WTC11 (cell line): Measurements from ENCODE around the gene LDB2. TPM values are rescaled to one million over a fixed set of nuclear protein-coding genes. Genes with fewer than 3 reads are reported as not detected.

ENCODE experiments used
- ATAC-seq: fragments of 200-7000 bp; cut with Tn5 transposase; 2 replicates; pipeline ENCODE4 v1.10.0; 2021; ENCODE audit warnings: mild to moderate bottlenecking, moderate library complexity
- CTCF ChIA-PET: fragments of 300-600 bp; sonication (Branson Sonifier 250); formaldehyde crosslinking; loops from one replicate; lab custom pipeline; 2021; ENCODE audit warnings: antibody characterized with exemption; lab: Charles Lee
- POLR2A ChIA-PET: fragments of 350-600 bp; sonication (Branson Sonifier 250); formaldehyde crosslinking; loops from one replicate; lab custom pipeline; 2021; ENCODE audit warnings: antibody characterized with exemption; lab: Charles Lee
- DNase-seq: peaks from one replicate; pipeline ENCODE4 v3.0.0; 2021; ENCODE audit warnings: low spot score
- H3K27ac Mint-ChIP-seq: 2 replicates; pipeline ENCODE4 v1.8.0; 2021; ENCODE audit warnings: mixed read lengths
- H3K27me3 Mint-ChIP-seq: 2 replicates; pipeline ENCODE4 v1.8.0; 2021; ENCODE audit warnings: low read depth, mild to moderate bottlenecking, moderate library complexity, mixed read lengths
- H3K36me3 Mint-ChIP-seq: 2 replicates; pipeline ENCODE4 v1.8.0; 2021; ENCODE audit warnings: mixed read lengths
- H3K4me1 Mint-ChIP-seq: 2 replicates; pipeline ENCODE4 v1.8.0; 2022; ENCODE audit warnings: mixed read lengths
- H3K4me3 Mint-ChIP-seq: 2 replicates; pipeline ENCODE4 v1.8.0; 2021; ENCODE audit warnings: mild to moderate bottlenecking, moderate library complexity, mixed read lengths
- H3K9me3 Mint-ChIP-seq: 2 replicates; pipeline ENCODE4 v1.8.0; 2021; ENCODE audit warnings: mixed read lengths
- ESRRA ChIP-seq: sonication (generic); formaldehyde crosslinking; IDR thresholded peaks from 2 replicates; pipeline ENCODE4 v1.8.1; 2022; ENCODE audit warnings: mild to moderate bottlenecking, missing genetic modification reagents, borderline replicate concordance
- FOXJ3 ChIP-seq: sonication (generic); formaldehyde crosslinking; IDR thresholded peaks from 2 replicates; pipeline ENCODE4 v1.9.0; 2021; ENCODE audit warnings: missing genetic modification reagents, mild to moderate bottlenecking, borderline replicate concordance
- GABPB1 ChIP-seq: sonication (generic); formaldehyde crosslinking; IDR thresholded peaks from 2 replicates; pipeline ENCODE4 v1.8.1; 2023; ENCODE audit warnings: mild to moderate bottlenecking, missing genetic modification reagents
- JAZF1 ChIP-seq: fragments of 250-450 bp; sonication (Bioruptor Pico); IDR thresholded peaks from 2 replicates; pipeline ENCODE4 v1.9.0; 2021; ENCODE audit warnings: moderate library complexity, mild to moderate bottlenecking, inconsistent platforms
- JUN ChIP-seq: sonication (generic); formaldehyde crosslinking; IDR thresholded peaks from 2 replicates; pipeline ENCODE4 v1.8.0; 2023; ENCODE audit warnings: mild to moderate bottlenecking, missing genetic modification reagents
- NFYB ChIP-seq: sonication (generic); formaldehyde crosslinking; conservative IDR thresholded peaks from 2 replicates; pipeline ENCODE4 v1.8.0; 2022; ENCODE audit warnings: low read depth, missing genetic modification reagents
- NR1H2 ChIP-seq: sonication (generic); formaldehyde crosslinking; IDR thresholded peaks from 2 replicates; pipeline ENCODE4 v1.9.0; 2021; ENCODE audit warnings: mild to moderate bottlenecking, moderate library complexity, missing genetic modification reagents
- PRRX2 ChIP-seq: fragments of 250-450 bp; sonication (Bioruptor Pico); IDR thresholded peaks from 2 replicates; pipeline ENCODE4 v1.8.0; 2021; ENCODE audit warnings: mild to moderate bottlenecking
- RELA ChIP-seq: sonication (generic); formaldehyde crosslinking; IDR thresholded peaks from 2 replicates; pipeline ENCODE4 v1.8.1; 2022; ENCODE audit warnings: missing genetic modification reagents, mild to moderate bottlenecking, borderline replicate concordance
- SMAD3 ChIP-seq: sonication (generic); formaldehyde crosslinking; IDR thresholded peaks from 2 replicates; pipeline ENCODE4 v1.8.0; 2022; ENCODE audit warnings: missing genetic modification reagents, mild to moderate bottlenecking, borderline replicate concordance
- SOX15 ChIP-seq: fragments of 250-450 bp; sonication (Bioruptor Pico); IDR thresholded peaks from 2 replicates; pipeline ENCODE4 v1.9.0; 2021; ENCODE audit warnings: mild to moderate bottlenecking
- SP1 ChIP-seq: sonication (generic); formaldehyde crosslinking; conservative IDR thresholded peaks from 2 replicates; pipeline ENCODE4 v1.8.1; 2022; ENCODE audit warnings: missing genetic modification reagents
- ZNF317 ChIP-seq: sonication (generic); formaldehyde crosslinking; IDR thresholded peaks from 2 replicates; pipeline ENCODE4 v1.8.1; 2023; ENCODE audit warnings: low read depth, mild to moderate bottlenecking, moderate library complexity, missing genetic modification reagents, borderline replicate concordance
- ZNF396 ChIP-seq: fragments of 250-450 bp; sonication (Bioruptor Pico); IDR thresholded peaks from 2 replicates; pipeline ENCODE4 v1.8.0; 2021; ENCODE audit warnings: mild to moderate bottlenecking, moderate library complexity, borderline replicate concordance
- total RNA-seq: library from RNA; stranded (reverse); gene quantifications from 3 replicates; pipeline ENCODE4 v1.2.3, GENCODE V29; 2021
- TF ChIP-seq, protein P1 (sequence below): sonication (generic); formaldehyde crosslinking; IDR thresholded peaks from 2 replicates; pipeline ENCODE4 v1.8.1; 2022; ENCODE audit warnings: missing genetic modification reagents, borderline replicate concordance
- TF ChIP-seq, protein P2 (sequence below): sonication (generic); formaldehyde crosslinking; IDR thresholded peaks from 2 replicates; pipeline ENCODE4 v1.8.1; 2022; ENCODE audit warnings: mild to moderate bottlenecking, missing genetic modification reagents, moderate library complexity, borderline replicate concordance
- TF ChIP-seq, protein P3 (sequence below): fragments of 250-450 bp; sonication (Bioruptor Pico); IDR thresholded peaks from 2 replicates; pipeline ENCODE4 v1.9.0; 2021; ENCODE audit warnings: mild to moderate bottlenecking
- TF ChIP-seq, protein P4 (sequence below): fragments of 250-450 bp; sonication (Bioruptor Pico); IDR thresholded peaks from 2 replicates; pipeline ENCODE4 v2.1.2; 2022; ENCODE audit warnings: mild to moderate bottlenecking, moderate library complexity
- TF ChIP-seq, protein P5 (sequence below): sonication (generic); formaldehyde crosslinking; IDR thresholded peaks from 2 replicates; pipeline ENCODE4 v1.8.1; 2022; ENCODE audit warnings: mild to moderate bottlenecking, moderate library complexity, missing genetic modification reagents
- TF ChIP-seq, protein P6 (sequence below): fragments of 250-450 bp; sonication (Bioruptor Pico); IDR thresholded peaks from 2 replicates; pipeline ENCODE4 v1.9.0; 2021; ENCODE audit warnings: mild to moderate bottlenecking
- TF ChIP-seq, protein P7 (sequence below): sonication (generic); formaldehyde crosslinking; IDR thresholded peaks from 2 replicates; pipeline ENCODE4 v1.8.1; 2023; ENCODE audit warnings: mild to moderate bottlenecking, missing genetic modification reagents
- TF ChIP-seq, protein P8 (sequence below): sonication (generic); formaldehyde crosslinking; IDR thresholded peaks from 2 replicates; pipeline ENCODE4 v1.8.0; 2023; ENCODE audit warnings: mild to moderate bottlenecking, missing genetic modification reagents

Gene LDB2
- total RNA-seq, 1 experiment from 2014 or later, result 62.4 TPM

DNA sequence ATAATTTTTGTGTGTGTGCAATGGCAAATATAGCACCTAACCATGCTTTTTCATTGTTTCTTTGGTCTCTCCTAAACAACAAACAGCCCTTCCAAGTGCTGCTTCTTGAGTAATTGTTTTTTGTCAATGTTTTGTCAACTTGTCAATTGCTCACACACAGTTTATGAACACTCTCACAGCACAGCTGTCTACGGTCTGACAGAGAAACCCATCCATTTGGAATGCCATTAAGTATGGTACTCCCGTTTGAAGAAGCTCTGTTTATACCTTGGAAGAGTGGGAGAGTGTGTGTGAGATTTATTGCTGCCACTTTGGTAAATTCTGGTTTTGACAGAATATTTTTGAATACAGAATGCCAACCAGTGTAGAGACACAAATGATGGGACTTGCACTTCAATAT, 254.6 kb downstream of the LDB2 start (continued):
- no peak for TF ChIP-seq PRRX2 (CRISPR knock-in tag)
- TF ChIP-seq NR1H2 (CRISPR knock-in tag), result no peak
- TF ChIP-seq ZNF396 (CRISPR knock-in tag), result no peak
- no peak for TF ChIP-seq ESRRA
- TF ChIP-seq, protein P1, sequence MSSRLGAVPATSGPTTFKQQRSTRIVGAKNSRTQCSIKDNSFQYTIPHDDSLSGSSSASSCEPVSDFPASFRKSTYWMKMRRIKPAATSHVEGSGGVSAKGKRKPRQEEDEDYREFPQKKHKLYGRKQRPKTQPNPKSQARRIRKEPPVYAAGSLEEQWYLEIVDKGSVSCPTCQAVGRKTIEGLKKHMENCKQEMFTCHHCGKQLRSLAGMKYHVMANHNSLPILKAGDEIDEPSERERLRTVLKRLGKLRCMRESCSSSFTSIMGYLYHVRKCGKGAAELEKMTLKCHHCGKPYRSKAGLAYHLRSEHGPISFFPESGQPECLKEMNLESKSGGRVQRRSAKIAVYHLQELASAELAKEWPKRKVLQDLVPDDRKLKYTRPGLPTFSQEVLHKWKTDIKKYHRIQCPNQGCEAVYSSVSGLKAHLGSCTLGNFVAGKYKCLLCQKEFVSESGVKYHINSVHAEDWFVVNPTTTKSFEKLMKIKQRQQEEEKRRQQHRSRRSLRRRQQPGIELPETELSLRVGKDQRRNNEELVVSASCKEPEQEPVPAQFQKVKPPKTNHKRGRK (CRISPR knock-in tag), result no peak
- no peak for TF ChIP-seq JUN (CRISPR knock-in tag)
- TF ChIP-seq SP1 (CRISPR knock-in tag), result no peak
- TF ChIP-seq, protein P2, sequence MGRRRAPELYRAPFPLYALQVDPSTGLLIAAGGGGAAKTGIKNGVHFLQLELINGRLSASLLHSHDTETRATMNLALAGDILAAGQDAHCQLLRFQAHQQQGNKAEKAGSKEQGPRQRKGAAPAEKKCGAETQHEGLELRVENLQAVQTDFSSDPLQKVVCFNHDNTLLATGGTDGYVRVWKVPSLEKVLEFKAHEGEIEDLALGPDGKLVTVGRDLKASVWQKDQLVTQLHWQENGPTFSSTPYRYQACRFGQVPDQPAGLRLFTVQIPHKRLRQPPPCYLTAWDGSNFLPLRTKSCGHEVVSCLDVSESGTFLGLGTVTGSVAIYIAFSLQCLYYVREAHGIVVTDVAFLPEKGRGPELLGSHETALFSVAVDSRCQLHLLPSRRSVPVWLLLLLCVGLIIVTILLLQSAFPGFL (CRISPR knock-in tag), result no peak
- TF ChIP-seq, protein P3, sequence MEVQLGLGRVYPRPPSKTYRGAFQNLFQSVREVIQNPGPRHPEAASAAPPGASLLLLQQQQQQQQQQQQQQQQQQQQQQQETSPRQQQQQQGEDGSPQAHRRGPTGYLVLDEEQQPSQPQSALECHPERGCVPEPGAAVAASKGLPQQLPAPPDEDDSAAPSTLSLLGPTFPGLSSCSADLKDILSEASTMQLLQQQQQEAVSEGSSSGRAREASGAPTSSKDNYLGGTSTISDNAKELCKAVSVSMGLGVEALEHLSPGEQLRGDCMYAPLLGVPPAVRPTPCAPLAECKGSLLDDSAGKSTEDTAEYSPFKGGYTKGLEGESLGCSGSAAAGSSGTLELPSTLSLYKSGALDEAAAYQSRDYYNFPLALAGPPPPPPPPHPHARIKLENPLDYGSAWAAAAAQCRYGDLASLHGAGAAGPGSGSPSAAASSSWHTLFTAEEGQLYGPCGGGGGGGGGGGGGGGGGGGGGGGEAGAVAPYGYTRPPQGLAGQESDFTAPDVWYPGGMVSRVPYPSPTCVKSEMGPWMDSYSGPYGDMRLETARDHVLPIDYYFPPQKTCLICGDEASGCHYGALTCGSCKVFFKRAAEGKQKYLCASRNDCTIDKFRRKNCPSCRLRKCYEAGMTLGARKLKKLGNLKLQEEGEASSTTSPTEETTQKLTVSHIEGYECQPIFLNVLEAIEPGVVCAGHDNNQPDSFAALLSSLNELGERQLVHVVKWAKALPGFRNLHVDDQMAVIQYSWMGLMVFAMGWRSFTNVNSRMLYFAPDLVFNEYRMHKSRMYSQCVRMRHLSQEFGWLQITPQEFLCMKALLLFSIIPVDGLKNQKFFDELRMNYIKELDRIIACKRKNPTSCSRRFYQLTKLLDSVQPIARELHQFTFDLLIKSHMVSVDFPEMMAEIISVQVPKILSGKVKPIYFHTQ (CRISPR knock-in tag), result no peak
- TF ChIP-seq SMAD3, result no peak

DNA sequence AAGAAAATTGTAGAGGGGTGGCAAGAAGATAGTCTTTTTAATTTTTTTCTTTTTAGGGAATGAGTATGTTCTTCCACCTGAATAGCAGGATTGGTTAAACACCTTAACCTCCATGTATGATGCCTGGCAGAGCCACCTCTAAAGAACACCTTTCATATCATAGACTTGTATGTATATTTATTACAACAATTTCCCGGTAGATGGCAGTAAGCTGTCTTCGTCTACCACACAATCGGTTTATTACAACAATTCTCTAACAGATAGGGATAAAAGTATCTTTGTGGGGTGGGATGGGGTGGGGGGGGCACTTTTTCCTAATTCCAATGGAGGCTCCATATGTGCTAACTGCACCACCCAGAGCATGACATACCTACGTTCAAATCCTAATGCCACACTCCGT, 255.5 kb downstream of the LDB2 start:
- POLR2A ChIA-PET, result no interaction called here
- H3K27me3 Mint-ChIP-seq, result no peaks in the 10 kb centered on the region

DNA sequence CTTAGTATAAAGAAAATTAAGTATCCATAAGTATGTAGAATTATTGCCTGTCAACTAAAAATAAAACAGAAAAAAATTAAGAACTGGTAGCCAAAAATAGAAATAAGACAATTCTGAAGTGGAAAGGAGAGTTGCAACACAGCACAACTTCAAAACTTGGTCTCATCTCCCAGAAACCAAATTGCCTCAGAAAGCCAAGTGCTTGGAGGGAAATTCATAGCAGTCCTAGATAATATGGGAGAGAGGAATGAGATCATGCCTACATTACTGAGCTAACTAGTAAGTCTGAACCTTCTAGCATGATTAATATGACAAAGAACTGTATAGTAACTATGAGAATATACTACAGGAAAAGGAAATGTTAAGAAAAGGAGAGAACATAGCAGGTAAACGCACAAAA, 256.5 kb downstream of the LDB2 start:
- Mint-ChIP-seq H3K4me3 (no peak overlapping the region), H3K27me3 (no peaks in the 10 kb centered on the region), H3K4me1 (peaks cover 24% of the 10 kb centered on the region), H3K9me3 (no peaks in the 10 kb centered on the region), H3K27ac (no peak overlapping the region), H3K36me3 (no peaks in the 10 kb centered on the region)
- ATAC-seq (no peak), DNase-seq (no peak)
- POLR2A ChIA-PET, result no interaction called here
- CTCF ChIA-PET, result no interaction called here
- TF ChIP-seq JAZF1, result no peak
- no peak for TF ChIP-seq FOXJ3 (CRISPR knock-in tag)
- TF ChIP-seq RELA (CRISPR knock-in tag), result no peak
- no peak for TF ChIP-seq GABPB1 (CRISPR knock-in tag)
- TF ChIP-seq, protein P4, sequence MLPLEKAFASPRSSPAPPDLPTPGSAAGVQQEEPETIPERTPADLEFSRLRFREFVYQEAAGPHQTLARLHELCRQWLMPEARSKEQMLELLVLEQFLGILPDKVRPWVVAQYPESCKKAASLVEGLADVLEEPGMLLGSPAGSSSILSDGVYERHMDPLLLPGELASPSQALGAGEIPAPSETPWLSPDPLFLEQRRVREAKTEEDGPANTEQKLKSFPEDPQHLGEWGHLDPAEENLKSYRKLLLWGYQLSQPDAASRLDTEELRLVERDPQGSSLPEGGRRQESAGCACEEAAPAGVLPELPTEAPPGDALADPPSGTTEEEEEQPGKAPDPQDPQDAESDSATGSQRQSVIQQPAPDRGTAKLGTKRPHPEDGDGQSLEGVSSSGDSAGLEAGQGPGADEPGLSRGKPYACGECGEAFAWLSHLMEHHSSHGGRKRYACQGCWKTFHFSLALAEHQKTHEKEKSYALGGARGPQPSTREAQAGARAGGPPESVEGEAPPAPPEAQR (CRISPR knock-in tag), result no peak
- TF ChIP-seq ZNF317, result no peak
- TF ChIP-seq, protein P5, sequence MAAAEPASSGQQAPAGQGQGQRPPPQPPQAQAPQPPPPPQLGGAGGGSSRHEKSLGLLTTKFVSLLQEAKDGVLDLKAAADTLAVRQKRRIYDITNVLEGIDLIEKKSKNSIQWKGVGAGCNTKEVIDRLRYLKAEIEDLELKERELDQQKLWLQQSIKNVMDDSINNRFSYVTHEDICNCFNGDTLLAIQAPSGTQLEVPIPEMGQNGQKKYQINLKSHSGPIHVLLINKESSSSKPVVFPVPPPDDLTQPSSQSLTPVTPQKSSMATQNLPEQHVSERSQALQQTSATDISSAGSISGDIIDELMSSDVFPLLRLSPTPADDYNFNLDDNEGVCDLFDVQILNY (CRISPR knock-in tag), result no peak
- TF ChIP-seq NFYB (CRISPR knock-in tag), result no peak
- TF ChIP-seq, protein P6, sequence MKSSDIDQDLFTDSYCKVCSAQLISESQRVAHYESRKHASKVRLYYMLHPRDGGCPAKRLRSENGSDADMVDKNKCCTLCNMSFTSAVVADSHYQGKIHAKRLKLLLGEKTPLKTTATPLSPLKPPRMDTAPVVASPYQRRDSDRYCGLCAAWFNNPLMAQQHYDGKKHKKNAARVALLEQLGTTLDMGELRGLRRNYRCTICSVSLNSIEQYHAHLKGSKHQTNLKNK (CRISPR knock-in tag), result no peak
- TF ChIP-seq NR1H2 (CRISPR knock-in tag), result no peak
- TF ChIP-seq, protein P7, sequence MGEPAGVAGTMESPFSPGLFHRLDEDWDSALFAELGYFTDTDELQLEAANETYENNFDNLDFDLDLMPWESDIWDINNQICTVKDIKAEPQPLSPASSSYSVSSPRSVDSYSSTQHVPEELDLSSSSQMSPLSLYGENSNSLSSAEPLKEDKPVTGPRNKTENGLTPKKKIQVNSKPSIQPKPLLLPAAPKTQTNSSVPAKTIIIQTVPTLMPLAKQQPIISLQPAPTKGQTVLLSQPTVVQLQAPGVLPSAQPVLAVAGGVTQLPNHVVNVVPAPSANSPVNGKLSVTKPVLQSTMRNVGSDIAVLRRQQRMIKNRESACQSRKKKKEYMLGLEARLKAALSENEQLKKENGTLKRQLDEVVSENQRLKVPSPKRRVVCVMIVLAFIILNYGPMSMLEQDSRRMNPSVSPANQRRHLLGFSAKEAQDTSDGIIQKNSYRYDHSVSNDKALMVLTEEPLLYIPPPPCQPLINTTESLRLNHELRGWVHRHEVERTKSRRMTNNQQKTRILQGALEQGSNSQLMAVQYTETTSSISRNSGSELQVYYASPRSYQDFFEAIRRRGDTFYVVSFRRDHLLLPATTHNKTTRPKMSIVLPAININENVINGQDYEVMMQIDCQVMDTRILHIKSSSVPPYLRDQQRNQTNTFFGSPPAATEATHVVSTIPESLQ (CRISPR knock-in tag), result no peak
- TF ChIP-seq, protein P8, sequence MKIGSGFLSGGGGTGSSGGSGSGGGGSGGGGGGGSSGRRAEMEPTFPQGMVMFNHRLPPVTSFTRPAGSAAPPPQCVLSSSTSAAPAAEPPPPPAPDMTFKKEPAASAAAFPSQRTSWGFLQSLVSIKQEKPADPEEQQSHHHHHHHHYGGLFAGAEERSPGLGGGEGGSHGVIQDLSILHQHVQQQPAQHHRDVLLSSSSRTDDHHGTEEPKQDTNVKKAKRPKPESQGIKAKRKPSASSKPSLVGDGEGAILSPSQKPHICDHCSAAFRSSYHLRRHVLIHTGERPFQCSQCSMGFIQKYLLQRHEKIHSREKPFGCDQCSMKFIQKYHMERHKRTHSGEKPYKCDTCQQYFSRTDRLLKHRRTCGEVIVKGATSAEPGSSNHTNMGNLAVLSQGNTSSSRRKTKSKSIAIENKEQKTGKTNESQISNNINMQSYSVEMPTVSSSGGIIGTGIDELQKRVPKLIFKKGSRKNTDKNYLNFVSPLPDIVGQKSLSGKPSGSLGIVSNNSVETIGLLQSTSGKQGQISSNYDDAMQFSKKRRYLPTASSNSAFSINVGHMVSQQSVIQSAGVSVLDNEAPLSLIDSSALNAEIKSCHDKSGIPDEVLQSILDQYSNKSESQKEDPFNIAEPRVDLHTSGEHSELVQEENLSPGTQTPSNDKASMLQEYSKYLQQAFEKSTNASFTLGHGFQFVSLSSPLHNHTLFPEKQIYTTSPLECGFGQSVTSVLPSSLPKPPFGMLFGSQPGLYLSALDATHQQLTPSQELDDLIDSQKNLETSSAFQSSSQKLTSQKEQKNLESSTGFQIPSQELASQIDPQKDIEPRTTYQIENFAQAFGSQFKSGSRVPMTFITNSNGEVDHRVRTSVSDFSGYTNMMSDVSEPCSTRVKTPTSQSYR (CRISPR knock-in tag), result no peak

More for the DNA sequence above, 255.5 kb downstream of the LDB2 start:
- TF ChIP-seq SOX15 (CRISPR knock-in tag), result no peak
- ATAC-seq (no peak), DNase-seq (no peak)
- CTCF ChIA-PET, result interaction anchor here (1.2 kb wide), 1 partner anchor 269 kb away, joined by 3 read pairs; no protein-coding TSS in a partner anchor
- Mint-ChIP-seq H3K4me1 (peaks cover 15% of the 10 kb centered on the region), H3K9me3 (no peaks in the 10 kb centered on the region), H3K36me3 (no peaks in the 10 kb centered on the region), H3K27ac (no peak overlapping the region), H3K4me3 (no peak overlapping the region)
